GM18907 (cell line): ENCODE data around the gene FAM180B.
"Not testable (repeated sequence)": the region's sequence is repeated elsewhere in the genome, so short reads cannot be mapped to it uniquely, and the experiment has no call there.

Source experiments
- ATAC-seq: cut with Tn5 transposase; IDR thresholded peaks from one replicate; pipeline ENCODE4 v1.9.1; 2021; ENCODE audit warnings: mild to moderate bottlenecking, moderate library complexity; ENCODE audit not compliant: unreplicated experiment

Gene FAM180B

DNA sequence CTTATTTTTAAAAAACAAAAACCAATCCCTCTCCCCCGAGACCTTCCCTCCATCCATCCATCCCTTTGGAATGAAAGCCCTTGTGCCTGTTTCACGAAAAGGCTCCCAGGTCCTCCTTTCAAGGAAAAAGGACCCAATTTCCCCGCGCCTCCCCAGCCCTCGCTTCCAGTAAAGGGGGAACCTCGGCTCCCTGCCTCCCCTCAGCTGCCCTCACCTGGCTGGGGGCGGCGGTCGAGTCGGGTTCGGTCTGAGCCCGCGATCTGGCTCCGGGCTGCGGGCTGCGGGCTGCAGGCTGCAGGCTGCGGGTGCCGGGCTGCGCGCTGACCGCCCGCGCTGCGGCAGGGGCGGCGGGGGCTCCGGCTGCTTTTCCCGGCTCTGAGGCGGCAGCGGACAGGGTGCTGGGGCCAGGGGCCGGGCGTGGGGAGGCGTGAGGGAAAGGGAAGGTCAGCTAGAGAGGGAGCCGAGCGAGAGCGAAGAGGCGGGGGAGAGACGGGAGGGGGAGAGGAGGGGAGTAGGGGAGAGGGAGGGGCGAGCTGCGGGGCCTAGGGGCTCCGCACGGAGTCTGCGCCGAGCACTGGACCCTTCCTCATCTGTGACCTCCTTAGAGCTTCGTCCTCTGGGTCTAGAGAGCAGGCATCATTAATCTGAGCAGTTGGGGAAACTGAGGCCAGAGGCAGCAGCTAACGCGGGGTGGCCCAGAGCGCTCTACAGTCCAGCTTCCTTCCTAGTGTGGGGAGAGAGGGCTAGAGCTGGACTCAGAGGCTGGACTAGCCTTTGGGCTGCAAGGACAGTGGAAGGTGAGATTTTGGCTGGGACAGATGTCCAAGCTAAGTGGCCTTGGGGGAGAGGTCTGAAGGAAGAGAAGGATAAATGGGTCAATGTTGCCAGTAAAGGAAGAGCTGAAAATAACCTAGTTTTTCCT lies 7.7 kb downstream of the FAM180B start, which contains the start of gene C1QTNF4:
TSS of gene C1QTNF4 (minus strand) at position 478 of the 922 bp plus-strand sequence. CDS start 3,601 bp downstream, outside the sequence.
- ATAC-seq = no peak

DNA sequence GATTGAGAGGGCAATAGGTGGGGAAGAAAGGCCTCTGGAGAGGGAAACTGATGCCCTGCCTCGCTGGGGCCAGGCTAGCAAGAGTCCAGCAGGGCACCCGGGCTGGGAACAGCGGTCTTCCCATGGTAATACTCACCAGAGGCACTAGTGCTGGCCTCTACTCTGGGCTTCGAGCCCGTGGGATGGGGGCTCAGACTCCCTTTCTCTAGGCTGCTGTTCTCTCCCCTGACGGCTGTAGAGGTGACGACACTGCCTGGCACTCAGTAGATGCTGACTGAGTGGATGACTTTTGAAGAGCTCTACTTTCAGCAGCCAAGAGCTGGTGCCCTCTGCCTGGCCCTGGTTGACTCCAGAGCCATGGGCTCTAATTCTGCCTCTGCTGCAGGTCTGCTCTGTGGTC lies 8.6 kb downstream of the FAM180B start:
- no peak for ATAC-seq

DNA sequence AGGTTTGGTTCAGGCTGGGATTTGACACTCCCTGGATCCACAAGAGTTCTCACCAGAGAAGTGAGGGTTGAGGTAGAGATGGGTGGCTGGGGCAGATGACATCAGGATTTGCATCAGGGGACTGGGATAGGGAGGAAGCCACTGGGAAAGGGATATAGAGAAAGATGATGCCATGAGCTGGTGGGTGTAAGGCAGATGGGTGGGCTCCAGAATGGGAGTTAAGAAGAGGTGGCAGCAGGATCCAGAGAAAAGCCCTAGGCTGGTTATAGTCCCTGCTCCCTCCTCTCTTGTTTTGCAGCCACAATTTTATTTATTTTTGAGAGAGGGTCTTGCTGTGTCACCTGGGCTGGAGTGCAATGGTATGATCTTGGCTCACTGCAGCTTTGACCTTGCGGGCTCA lies 9.5 kb downstream of the FAM180B start:
- ATAC-seq = no peak

DNA sequence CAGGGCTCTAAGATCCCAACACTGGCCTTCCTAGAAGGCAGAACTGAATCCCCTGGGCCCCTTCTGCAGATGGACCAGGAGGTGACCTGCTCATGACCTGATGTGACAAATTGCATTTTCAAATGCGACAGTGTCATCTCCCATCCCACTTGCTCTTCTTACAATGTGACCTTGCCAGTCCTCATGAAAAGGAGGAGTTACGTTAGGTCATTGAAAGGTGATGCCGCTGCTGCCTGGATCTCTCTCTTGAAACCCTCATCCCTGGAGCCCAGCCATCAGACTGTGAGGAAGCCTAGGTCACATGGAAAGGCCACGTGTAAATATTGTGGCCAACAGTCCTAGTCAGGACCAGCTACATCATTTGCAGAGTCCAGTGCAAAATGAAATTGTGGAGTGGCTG lies 13.4 kb downstream of the FAM180B start:
- no peak for ATAC-seq

DNA sequence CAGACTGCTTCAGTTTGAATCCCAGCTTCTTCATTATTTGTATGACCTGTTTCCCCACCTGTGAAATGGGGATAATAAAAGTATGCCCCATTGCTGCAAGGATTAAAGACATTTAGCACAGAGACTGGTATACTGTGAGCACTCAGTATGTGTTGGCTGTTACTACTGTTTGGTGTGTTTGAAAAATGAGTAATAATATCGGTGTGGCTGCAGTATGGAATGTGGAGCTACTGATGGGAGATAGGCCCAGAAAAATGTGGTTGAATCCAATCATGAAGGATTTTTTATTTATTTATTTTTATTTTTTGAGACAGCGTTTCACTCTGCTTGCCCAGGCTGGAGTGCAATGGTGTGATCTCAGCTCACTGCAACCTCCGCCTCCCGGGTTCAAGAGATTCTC lies 16.8 kb downstream of the FAM180B start:
- no peak for ATAC-seq

DNA sequence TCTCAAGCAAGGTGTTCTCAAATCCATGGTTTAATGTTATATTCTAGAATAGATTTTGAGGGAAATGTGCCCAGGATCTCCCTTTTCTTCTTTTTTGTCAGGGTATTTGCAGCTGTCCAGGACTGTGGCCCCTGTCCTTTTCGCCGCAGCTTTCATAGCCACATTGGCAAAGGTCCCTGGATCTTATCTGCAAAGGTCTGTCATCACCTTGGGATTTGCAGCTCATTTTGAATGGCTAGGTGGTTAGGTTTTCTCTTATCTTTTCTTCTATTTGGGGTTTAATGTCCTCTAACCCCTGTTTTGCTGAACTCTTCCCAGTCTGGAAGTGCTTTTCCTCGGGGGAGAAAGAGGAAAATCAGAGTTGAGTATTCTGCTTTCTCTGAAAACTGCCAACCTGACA lies 19.4 kb downstream of the FAM180B start:
- no peak for ATAC-seq

DNA sequence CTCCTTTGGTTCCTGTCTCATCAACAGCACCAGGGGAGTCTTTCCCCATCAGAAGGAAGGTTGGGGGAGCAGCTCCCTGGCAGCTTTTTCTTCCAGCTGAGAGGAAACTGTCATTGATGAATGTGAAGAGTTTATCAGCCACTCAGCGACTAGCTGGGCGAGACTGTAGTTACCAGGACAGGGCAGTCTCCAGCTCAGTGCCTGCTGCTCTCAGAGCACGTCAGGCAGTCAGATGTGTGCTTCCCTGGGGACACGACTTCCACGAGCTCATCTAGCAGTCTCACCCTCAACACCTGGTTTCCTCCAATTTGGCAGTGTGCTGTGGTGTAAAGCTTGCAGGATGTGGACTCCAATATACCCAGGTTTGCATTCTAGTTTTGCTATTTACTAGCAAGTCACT lies 20.3 kb downstream of the FAM180B start:
- no peak for ATAC-seq

DNA sequence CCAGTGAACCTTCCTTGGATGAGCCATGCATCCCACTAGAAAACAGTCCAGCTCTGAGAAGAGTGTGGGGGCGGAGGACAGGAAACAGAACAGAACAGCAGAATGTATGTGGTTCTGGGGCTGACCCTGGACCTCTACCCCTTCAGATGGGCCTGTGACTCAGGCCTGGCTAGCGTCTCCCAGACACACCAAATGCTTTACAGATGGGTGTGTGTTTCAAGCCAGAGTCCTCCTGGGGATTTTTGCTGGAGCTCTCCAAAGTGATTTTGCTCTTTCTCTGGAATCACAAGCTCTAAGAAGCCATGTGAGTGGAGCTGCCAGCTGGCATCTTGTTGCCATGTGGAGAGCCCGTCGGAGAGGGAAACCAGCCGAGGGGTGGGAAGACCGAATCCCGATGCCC lies 20.9 kb downstream of the FAM180B start:
- no peak for ATAC-seq

DNA sequence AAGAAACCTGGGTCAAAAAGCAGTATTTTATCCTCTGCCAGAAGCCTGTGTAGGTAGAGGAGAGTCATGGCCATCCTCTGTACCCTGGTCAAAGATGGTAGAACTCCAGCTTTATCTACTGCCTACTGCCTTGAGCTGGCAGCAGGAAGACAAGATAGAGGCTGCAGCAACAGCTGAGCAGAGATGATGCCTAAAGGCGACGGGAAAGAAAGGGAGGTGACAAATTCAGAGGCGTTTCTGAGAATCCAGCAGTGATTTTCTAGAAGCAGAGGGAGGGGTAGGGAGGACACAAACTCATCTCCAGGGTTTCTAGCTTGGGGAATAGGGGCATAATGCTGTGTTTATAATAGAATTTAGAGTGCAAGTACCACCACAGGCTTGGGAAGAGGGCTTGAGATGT lies 23.2 kb downstream of the FAM180B start:
- ATAC-seq = no peak

DNA sequence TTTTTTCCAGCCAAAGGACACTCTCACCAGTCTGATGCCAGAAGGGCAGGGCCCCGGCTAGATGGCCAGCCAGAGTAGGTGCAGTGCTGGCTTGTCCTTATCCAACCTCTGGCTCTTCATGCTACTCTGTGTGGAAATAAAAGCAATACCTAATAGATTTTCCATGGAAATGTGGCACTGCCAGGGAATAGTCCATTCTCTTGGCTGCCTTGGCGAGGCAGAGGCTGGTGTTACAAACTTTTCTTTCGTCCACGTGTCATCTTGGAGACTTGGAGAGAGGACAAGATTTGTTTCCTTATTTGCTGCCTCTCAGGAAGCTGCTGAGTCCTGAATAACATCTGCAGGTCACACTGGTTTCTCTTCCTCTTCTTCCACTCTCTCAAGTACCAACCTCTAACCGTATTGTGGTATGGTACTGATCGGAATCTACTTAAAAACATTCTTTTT lies 24.9 kb downstream of the FAM180B start:
- ATAC-seq = peak; percentile 81

DNA sequence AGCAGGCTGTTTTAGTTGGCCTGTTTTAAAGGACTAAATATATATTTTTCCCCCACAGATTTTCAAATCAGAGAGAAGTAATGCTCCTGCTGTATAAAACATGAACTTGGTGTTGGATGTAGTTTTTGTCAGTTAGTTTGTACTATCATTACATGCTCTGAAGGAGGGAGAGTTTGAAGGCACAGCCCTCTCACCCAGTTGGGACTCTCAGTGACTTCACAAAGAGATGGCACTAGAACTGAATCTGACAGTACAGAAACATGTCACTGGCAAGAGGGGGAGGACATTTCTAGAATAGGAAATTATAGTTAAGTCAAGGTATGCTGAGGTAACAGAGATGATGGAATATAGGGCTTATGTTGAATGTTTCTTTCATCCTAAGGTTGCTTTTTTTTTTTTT lies 28.8 kb downstream of the FAM180B start:
- no peak for ATAC-seq

DNA sequence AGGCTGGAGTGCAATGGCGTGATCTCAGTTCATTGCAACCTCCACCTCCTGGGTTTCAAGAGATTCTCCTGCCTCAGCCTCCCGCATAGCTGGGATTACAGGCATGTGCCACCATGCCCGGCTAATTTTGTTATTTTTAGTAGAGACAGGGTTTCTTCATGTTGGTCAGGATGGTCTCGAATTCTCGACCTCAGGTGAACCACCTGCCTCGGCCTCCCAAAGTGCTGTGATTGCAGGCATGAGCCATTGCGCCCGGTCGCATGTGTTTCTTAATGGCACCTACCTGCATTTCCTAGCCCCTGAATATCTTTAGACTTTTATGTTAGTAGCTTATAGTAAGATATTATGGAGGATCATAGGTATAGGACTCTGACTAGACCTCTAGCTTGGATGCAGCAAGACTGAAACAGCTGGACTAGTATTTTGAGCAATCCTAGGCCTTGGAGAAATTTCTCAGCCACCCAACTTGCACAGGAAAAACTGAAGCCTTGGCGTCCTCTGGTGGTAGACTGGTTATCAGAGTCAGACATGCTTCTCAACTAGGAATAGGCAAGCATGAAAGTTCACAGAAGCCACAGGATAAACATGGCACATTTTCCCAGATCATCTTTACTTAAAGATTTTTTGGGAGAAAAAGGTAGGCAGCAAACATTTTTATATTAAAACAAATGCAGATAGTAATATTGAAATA lies 30.4 kb downstream of the FAM180B start:
- ATAC-seq = no peak

DNA sequence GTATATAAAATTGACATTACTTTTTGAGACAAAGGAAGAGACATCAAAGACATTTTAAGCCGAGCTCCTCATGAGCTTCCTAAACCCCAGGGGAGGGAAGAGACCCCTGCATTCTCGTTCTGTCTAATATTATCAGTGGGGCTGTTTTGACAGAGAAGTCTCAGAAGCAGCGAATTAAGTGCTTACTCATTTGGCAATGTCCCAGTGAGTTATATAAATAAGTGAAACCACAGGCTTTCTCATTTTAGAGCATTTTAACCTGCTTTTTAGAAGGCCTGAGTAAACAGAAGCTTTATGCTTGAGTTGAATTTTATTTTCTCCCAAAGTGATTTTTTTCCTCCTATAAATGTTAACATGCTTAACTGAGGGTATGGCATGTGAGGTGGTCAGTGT lies 30.9 kb downstream of the FAM180B start:
- no peak for ATAC-seq

DNA sequence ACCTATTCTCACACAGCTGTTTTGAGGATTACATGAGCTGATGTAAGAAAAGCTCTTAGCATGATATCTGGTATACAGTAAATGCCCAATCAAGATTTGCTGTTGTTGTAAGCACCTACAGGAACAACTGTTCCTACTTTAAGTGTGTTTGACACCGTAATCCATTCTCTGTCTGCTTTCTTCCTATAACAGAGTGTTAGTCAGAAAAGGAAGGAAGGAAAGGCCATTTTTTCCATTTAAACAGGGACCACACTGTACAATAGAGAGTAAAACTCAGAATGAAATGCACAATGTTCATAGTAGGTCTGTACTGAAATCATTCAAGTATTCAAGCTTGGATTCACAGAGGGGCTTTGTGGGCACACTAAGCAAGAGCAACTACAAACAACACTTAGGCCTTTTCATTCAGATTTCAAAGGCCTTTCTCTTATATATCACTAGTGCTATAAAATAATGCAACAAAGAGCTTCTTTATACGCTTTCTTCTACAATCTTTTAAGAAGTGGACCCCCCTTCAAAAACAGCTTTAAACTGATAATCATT lies 34.4 kb downstream of the FAM180B start:
- ATAC-seq = no peak

DNA sequence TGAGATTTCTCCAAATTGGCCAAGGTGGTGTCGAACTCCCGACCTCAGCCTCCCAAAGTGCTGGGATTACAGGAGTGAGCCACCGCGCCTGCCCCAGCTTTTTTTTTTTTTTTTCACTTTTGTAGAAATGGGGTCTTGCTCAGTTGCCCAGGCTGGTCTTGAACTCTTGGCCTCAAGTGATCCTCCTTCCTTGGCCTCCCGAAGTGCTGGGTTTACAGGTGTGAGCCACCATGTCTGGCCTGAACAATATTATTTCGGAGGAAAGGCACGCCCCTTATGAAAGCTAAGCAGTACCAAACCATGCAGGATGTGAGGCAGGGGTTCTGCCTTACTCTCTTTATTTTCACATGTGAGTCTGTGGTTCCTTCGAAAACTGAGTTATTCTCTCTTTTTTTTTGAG lies 39.8 kb downstream of the FAM180B start:
- no peak for ATAC-seq

DNA sequence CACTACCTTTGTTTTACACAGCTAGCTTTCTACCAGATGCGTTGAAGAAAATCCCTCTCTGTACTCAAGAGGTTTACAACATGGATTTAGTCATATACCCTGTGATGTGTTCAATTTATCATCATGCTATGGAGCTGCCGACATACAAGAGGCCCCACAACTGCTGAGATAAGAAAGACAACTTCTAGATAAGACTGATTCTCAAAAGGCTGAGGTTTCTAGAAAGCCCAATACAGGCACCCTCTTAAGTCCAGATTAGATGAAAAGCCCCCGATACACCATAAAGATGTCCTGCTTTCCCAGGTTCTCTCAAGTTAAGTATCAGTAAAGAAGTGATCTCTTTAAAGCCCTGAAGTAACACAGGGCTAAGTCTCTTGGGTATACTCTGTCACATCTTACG lies 41.5 kb downstream of the FAM180B start:
- no peak for ATAC-seq

DNA sequence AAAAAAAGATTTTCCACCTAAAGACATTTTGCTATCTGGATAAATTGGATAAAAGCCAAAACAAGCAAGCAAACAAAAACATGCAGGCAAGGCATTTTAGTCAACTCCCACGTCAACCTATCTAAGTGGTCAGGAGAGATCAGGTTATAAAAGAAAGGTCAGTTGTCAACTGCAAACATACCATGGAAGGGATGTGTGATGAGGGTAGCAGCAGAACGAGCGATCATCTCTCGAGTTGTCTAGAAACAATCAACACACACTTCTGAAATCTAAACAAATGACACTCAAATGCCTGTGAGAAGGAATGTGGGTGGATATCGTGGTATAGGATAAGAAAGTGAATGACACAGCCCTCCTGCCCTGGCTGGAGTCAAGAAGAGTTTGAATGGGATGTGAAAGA lies 45.0 kb downstream of the FAM180B start:
- no peak for ATAC-seq

DNA sequence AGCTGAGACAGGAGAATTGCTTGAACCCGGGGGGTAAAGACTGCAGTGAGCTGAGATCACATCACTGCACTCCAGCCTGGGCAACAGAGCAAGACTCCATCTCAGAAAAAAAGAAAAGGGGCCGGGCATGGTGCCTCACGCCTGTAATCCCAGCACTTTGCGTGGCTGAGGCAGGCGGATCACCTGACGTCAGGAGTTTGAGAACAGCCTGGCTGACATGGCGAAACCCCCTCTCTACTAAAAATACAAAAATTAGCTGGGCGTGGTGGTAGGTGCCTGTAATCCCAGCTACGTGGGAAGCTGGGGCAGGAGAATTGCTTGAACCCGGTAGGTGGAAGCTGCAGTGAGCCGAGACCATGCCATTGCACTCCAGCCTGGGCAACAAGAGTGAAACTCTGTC lies 49.9 kb downstream of the FAM180B start:
- not testable (repeated sequence) for ATAC-seq
